ENCODE results near the gene HTT. TPM values are rescaled to one million over a fixed set of nuclear protein-coding genes. Genes with fewer than 3 reads are reported as not detected.

Gene HTT
- total and polyA plus RNA-seq, 10 of the 15 experiments (the other 5 are each of a cell fraction or from before 2014, with no cell fraction given) = 3.3 to 113 (median 43.3) TPM

DNA sequence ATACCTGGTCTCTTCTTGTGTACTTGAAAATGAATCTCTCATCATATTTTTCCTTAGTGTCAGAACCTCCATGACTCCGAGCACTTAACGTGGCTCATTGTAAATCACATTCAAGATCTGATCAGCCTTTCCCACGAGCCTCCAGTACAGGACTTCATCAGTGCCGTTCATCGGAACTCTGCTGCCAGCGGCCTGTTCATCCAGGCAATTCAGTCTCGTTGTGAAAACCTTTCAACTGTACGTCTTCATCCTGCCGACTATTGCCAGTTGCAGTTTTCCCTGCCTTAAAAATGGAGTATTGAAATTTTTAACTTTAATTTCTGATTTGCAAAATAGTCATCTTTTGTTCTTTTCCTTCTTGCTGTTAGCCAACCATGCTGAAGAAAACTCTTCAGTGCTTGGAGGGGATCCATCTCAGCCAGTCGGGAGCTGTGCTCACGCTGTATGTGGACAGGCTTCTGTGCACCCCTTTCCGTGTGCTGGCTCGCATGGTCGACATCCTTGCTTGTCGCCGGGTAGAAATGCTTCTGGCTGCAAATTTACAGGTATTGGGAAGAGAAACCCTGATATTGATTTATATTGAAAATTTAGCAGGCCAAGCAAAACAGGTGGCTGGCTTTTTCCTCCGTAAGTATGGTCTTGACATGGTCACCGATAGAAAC is 132.1 kb downstream of the HTT start (continued):
- no peak for TF ChIP-seq FOS (IDR thresholded peaks at IDR 0.05; ENCODE audit: borderline replicate concordance, extremely low read depth, insufficient read length)
- TF ChIP-seq ZNF274 (IDR thresholded peaks at IDR 0.05; ENCODE audit: insufficient read depth, insufficient read length) = no peak
- no peak for TF ChIP-seq SIN3A (IDR thresholded peaks at IDR 0.05; ENCODE audit: low read depth, low read length)
- TF ChIP-seq BHLHE40 (IDR thresholded peaks at IDR 0.05; ENCODE audit: borderline replicate concordance in 1 of 2, low read depth in 2 of 2, low read length in 1 of 2) = no peak
- TF ChIP-seq, protein P1, sequence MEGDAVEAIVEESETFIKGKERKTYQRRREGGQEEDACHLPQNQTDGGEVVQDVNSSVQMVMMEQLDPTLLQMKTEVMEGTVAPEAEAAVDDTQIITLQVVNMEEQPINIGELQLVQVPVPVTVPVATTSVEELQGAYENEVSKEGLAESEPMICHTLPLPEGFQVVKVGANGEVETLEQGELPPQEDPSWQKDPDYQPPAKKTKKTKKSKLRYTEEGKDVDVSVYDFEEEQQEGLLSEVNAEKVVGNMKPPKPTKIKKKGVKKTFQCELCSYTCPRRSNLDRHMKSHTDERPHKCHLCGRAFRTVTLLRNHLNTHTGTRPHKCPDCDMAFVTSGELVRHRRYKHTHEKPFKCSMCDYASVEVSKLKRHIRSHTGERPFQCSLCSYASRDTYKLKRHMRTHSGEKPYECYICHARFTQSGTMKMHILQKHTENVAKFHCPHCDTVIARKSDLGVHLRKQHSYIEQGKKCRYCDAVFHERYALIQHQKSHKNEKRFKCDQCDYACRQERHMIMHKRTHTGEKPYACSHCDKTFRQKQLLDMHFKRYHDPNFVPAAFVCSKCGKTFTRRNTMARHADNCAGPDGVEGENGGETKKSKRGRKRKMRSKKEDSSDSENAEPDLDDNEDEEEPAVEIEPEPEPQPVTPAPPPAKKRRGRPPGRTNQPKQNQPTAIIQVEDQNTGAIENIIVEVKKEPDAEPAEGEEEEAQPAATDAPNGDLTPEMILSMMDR (IDR thresholded peaks at IDR 0.05 in 2 of 3, conservative IDR thresholded peaks at IDR 0.05 in 1 of 3; ENCODE audit: control insufficient read depth in 2 of 3, extremely low read depth in 1 of 3, insufficient read depth in 1 of 3, low read depth in 3 of 3, low read length in 3 of 3) = no peak
- no peak for TF ChIP-seq NBN (IDR thresholded peaks at IDR 0.05)
- TF ChIP-seq, protein P2, sequence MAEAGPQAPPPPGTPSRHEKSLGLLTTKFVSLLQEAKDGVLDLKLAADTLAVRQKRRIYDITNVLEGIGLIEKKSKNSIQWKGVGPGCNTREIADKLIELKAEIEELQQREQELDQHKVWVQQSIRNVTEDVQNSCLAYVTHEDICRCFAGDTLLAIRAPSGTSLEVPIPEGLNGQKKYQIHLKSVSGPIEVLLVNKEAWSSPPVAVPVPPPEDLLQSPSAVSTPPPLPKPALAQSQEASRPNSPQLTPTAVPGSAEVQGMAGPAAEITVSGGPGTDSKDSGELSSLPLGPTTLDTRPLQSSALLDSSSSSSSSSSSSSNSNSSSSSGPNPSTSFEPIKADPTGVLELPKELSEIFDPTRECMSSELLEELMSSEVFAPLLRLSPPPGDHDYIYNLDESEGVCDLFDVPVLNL (IDR thresholded peaks at IDR 0.05; ENCODE audit: low read depth, low read length) = no peak
- no peak for TF ChIP-seq MEF2B (IDR thresholded peaks at IDR 0.05; ENCODE audit: partially characterized antibody, poor library complexity, severe bottlenecking)
- no peak for TF ChIP-seq BMI1 (IDR thresholded peaks at IDR 0.05; ENCODE audit: borderline replicate concordance)

Measured in GM12878 (cell line).